ENCODE results near the gene SHKBP1. TPM values are rescaled to one million over a fixed set of nuclear protein-coding genes. Genes with fewer than 3 reads are reported as not detected.

Gene SHKBP1
- total and polyA plus RNA-seq, 2 of the 8 experiments (the other 6 are each of a cell fraction or from before 2014, with no cell fraction given): 74.6 to 98.8 TPM

DNA sequence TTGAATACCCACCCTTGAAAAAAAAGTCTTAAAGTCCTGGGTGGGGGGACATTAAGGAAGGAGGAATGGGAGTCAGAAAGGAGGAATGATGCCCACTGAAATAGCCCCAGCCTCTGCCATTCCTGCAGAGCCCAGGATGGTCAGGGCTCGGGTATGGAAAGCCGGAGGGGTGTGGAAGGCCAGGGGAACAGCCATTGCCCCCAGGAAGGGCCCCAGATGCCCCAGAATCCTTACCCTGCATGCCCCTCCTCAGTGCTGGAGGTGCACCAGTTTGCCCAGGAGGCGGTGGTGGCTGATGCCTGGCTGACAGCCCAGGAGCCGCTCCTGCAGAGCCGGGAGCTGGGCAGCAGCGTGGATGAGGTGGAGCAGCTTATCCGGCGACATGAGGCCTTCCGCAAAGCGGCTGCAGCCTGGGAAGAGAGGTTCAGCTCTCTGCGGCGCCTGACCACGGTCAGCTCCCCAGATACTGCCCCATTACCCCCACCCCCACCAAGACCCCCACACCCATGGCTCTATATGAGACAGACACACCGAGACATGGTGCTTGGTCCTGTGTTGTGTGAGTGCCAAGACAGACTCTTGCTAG is 10.7 kb upstream of the SHKBP1 start (continued):
- TF ChIP-seq RFX5 (IDR thresholded peaks at IDR 0.05; ENCODE audit: borderline replicate concordance, low read depth, low read length): no peak
- no peak for TF ChIP-seq NANOG (IDR thresholded peaks at IDR 0.05; ENCODE audit: insufficient read depth, low read depth, low read length, poor library complexity, severe bottlenecking)
- no peak for TF ChIP-seq MAFK (IDR thresholded peaks at IDR 0.05; ENCODE audit: low read depth, low read length)
- TF ChIP-seq, protein P1, sequence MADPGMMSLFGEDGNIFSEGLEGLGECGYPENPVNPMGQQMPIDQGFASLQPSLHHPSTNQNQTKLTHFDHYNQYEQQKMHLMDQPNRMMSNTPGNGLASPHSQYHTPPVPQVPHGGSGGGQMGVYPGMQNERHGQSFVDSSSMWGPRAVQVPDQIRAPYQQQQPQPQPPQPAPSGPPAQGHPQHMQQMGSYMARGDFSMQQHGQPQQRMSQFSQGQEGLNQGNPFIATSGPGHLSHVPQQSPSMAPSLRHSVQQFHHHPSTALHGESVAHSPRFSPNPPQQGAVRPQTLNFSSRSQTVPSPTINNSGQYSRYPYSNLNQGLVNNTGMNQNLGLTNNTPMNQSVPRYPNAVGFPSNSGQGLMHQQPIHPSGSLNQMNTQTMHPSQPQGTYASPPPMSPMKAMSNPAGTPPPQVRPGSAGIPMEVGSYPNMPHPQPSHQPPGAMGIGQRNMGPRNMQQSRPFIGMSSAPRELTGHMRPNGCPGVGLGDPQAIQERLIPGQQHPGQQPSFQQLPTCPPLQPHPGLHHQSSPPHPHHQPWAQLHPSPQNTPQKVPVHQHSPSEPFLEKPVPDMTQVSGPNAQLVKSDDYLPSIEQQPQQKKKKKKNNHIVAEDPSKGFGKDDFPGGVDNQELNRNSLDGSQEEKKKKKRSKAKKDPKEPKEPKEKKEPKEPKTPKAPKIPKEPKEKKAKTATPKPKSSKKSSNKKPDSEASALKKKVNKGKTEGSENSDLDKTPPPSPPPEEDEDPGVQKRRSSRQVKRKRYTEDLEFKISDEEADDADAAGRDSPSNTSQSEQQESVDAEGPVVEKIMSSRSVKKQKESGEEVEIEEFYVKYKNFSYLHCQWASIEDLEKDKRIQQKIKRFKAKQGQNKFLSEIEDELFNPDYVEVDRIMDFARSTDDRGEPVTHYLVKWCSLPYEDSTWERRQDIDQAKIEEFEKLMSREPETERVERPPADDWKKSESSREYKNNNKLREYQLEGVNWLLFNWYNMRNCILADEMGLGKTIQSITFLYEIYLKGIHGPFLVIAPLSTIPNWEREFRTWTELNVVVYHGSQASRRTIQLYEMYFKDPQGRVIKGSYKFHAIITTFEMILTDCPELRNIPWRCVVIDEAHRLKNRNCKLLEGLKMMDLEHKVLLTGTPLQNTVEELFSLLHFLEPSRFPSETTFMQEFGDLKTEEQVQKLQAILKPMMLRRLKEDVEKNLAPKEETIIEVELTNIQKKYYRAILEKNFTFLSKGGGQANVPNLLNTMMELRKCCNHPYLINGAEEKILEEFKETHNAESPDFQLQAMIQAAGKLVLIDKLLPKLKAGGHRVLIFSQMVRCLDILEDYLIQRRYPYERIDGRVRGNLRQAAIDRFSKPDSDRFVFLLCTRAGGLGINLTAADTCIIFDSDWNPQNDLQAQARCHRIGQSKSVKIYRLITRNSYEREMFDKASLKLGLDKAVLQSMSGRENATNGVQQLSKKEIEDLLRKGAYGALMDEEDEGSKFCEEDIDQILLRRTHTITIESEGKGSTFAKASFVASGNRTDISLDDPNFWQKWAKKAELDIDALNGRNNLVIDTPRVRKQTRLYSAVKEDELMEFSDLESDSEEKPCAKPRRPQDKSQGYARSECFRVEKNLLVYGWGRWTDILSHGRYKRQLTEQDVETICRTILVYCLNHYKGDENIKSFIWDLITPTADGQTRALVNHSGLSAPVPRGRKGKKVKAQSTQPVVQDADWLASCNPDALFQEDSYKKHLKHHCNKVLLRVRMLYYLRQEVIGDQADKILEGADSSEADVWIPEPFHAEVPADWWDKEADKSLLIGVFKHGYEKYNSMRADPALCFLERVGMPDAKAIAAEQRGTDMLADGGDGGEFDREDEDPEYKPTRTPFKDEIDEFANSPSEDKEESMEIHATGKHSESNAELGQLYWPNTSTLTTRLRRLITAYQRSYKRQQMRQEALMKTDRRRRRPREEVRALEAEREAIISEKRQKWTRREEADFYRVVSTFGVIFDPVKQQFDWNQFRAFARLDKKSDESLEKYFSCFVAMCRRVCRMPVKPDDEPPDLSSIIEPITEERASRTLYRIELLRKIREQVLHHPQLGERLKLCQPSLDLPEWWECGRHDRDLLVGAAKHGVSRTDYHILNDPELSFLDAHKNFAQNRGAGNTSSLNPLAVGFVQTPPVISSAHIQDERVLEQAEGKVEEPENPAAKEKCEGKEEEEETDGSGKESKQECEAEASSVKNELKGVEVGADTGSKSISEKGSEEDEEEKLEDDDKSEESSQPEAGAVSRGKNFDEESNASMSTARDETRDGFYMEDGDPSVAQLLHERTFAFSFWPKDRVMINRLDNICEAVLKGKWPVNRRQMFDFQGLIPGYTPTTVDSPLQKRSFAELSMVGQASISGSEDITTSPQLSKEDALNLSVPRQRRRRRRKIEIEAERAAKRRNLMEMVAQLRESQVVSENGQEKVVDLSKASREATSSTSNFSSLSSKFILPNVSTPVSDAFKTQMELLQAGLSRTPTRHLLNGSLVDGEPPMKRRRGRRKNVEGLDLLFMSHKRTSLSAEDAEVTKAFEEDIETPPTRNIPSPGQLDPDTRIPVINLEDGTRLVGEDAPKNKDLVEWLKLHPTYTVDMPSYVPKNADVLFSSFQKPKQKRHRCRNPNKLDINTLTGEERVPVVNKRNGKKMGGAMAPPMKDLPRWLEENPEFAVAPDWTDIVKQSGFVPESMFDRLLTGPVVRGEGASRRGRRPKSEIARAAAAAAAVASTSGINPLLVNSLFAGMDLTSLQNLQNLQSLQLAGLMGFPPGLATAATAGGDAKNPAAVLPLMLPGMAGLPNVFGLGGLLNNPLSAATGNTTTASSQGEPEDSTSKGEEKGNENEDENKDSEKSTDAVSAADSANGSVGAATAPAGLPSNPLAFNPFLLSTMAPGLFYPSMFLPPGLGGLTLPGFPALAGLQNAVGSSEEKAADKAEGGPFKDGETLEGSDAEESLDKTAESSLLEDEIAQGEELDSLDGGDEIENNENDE (IDR thresholded peaks at IDR 0.05; ENCODE audit: insufficient replicate concordance, low read length): no peak
